Kidney epithelial cell (primary cell): ENCODE measurements around the gene GGNBP2. TPM values are rescaled to one million over a fixed set of nuclear protein-coding genes. Genes with fewer than 3 reads are reported as not detected.

ENCODE experiments used
- DNase-seq: peaks from one replicate; pipeline ENCODE4 v3.0.0-alpha.2; 2010; ENCODE audit warnings: low read depth
- H3K27me3 ChIP-seq: 2 replicates; pipeline ENCODE4 v1.6.0; 2011; ENCODE audit warnings: low read length; ENCODE audit not compliant: control insufficient read depth, insufficient read depth
- H3K36me3 ChIP-seq: 2 replicates; pipeline ENCODE4 v1.5.1; 2011; ENCODE audit warnings: low read length; ENCODE audit not compliant: control insufficient read depth, insufficient read depth
- H3K4me3 ChIP-seq: 2 replicates; pipeline ENCODE4 v1.5.1; 2011; ENCODE audit warnings: low read depth, mild to moderate bottlenecking, control low read depth, low read length
- total RNA-seq: library from RNA; depleted of rRNA; stranded (reverse); fragments of >200 nt; gene quantifications from 2 replicates; pipeline ENCODE4 v1.2.3, GENCODE V29; 2015
- TF ChIP-seq, protein P1 (sequence below): IDR thresholded peaks from 2 replicates; pipeline ENCODE4 v1.5.1; 2011; ENCODE audit warnings: mild to moderate bottlenecking, moderate library complexity, low read length, control low read depth, inconsistent platforms; ENCODE audit not compliant: insufficient read depth, poor library complexity, severe bottlenecking

The GGNBP2 gene
- total RNA-seq, 1 donor from 2014 or later: 38.2 TPM

DNA sequence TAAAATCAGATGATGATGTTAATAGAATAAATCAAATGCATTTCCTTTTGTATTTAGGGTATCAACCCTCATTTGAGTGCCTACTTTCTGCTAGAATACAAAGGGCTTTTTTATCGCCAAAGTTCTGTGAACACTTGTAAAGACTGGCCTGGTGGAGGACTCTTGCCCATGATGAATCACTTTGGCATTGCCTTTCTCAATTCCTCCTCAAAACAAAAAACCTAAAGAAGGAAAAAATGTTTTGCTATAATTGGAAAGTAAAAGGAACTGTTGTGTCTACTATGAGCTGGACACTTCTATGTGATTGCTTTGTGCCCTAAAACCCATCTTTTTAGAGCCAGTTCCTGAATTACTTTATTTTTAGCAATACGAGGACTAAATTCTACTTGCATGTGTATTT, 34.0 kb downstream of the GGNBP2 start:
- peaks cover 2% of the 10 kb centered on the region for H3K36me3 ChIP-seq
- no peaks in the 10 kb centered on the region for H3K27me3 ChIP-seq
- no peak overlapping the region for H3K4me3 ChIP-seq

DNA sequence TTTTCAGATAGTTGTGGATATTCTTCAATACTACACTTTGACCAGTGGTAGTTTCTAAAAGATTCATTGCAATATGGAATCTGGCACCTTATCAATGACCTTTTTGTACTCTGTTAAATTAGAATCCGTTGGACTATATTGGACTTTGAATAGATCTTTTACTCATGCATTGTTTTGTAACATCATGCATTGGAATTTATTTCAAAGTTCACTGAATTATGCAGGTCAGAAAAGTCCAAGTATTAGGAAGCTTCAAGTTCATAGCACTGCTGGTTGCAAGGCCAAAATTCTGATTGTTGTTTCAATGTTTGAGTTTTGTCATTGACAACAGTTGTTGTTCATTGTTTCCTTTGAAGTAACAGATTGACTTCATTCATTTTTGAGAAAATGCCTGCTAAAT, 39.1 kb downstream of the GGNBP2 start:
- TF ChIP-seq, protein P1, sequence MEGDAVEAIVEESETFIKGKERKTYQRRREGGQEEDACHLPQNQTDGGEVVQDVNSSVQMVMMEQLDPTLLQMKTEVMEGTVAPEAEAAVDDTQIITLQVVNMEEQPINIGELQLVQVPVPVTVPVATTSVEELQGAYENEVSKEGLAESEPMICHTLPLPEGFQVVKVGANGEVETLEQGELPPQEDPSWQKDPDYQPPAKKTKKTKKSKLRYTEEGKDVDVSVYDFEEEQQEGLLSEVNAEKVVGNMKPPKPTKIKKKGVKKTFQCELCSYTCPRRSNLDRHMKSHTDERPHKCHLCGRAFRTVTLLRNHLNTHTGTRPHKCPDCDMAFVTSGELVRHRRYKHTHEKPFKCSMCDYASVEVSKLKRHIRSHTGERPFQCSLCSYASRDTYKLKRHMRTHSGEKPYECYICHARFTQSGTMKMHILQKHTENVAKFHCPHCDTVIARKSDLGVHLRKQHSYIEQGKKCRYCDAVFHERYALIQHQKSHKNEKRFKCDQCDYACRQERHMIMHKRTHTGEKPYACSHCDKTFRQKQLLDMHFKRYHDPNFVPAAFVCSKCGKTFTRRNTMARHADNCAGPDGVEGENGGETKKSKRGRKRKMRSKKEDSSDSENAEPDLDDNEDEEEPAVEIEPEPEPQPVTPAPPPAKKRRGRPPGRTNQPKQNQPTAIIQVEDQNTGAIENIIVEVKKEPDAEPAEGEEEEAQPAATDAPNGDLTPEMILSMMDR: no peak
- no peak for DNase-seq
- Histone ChIP-seq H3K36me3 (peaks cover 4% of the 10 kb centered on the region), H3K27me3 (no peaks in the 10 kb centered on the region), H3K4me3 (no peak overlapping the region)

More for the DNA sequence above, 34.0 kb downstream of the GGNBP2 start:
- no peak for DNase-seq
- TF ChIP-seq, protein P1: no peak

DNA sequence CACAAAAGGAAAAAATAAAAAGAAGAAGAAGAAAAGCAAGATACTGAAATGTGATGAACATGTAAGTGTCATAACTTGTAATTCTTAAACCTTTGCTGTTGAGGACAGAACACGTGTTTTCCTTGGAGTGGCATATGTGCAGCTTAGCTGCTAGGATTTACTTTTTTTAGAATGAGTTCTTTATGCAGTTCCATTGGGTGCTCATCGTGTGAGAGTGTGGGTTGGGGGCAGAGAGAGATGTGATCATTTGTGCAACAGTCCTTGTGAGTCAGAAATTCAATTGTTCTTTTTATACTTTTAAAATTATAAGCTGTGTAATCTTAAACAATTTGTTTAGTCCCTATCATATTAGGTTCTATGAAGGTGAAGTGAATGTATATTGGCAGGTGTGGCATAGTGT, 41.4 kb downstream of the GGNBP2 start:
- peaks cover 2% of the 10 kb centered on the region for H3K36me3 ChIP-seq
- TF ChIP-seq, protein P1: no peak
- no peak for DNase-seq
- H3K27me3 ChIP-seq: no peaks in the 10 kb centered on the region
- H3K4me3 ChIP-seq: no peak overlapping the region

DNA sequence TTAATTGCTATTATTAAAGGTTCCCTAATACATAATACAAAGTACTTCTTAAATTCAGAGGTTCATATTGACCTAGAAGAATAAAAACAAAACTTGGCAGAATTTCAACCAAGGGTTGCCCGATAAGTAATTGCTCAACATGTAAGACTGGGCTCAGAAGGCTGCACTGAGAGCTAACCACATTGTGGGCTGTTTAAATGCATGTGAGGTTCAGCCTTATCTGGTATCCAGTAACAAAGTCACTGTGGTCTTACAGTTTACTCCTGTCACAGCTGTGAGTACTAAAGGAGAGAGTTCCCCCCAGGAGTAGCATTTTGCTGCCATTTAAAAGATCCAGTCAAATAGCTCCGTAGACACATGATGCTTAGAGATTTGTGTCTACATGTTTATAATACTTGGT, 45.4 kb downstream of the GGNBP2 start:
- Histone ChIP-seq H3K4me3 (no peak overlapping the region), H3K36me3 (peaks cover 2% of the 10 kb centered on the region), H3K27me3 (no peaks in the 10 kb centered on the region)
- DNase-seq: no peak
- TF ChIP-seq, protein P1: no peak

DNA sequence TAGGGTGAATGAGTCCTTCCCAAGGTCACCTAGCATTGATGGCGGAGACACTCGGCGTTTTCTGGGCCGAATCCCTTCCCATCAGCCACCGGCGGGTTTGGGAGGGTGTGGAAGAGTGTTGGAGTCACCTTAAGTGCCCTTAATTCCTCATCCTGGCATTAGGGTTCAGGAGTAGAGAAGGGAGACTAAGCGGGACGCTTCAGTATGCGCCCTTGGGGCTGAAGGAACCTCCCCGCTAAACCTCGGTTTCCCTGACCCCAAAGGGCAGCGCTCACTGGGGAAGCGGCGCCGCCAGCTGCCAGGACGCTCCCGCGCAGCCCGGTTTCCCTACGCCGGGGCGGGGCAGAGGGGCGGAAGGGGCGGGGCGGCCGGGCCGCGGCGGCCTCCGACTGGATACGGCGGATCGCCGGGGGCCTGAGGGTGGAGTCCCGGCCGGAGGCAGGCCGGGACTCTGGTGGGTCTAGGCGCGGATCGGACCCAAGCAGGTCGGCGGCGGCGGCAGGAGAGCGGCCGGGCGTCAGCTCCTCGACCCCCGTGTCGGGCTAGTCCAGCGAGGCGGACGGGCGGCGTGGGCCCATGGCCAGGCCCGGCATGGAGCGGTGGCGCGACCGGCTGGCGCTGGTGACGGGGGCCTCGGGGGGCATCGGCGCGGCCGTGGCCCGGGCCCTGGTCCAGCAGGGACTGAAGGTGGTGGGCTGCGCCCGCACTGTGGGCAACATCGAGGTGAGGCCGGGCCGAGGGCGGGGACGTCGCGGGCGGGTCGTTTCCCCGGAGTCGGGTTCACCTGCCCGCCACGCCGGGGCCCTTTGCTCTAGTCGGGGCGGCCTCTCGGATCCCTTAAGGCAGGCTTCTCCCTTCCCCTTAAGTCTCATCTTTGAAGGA, 47.0 kb downstream of the GGNBP2 start, which contains the start of gene DHRS11:
TSS of gene DHRS11 (plus strand) at position 446 of the 882 bp plus-strand sequence. CDS start at position 577, 131 bp downstream.
- no peak for DNase-seq
- Histone ChIP-seq H3K4me3 (peak within 1 kb of the TSS; percentile 62), H3K27me3 (no peaks in the 10 kb centered on the region), H3K36me3 (peaks cover 2% of the 10 kb centered on the region)
- TF ChIP-seq, protein P1: no peak
